ENCODE data around the gene CNOT1. TPM values are rescaled to one million over a fixed set of nuclear protein-coding genes. Genes with fewer than 3 reads are reported as not detected.

Gene CNOT1
- total RNA-seq, 4 donors from 2014 or later, result 54.7 to 119 (median 87.2) TPM

DNA sequence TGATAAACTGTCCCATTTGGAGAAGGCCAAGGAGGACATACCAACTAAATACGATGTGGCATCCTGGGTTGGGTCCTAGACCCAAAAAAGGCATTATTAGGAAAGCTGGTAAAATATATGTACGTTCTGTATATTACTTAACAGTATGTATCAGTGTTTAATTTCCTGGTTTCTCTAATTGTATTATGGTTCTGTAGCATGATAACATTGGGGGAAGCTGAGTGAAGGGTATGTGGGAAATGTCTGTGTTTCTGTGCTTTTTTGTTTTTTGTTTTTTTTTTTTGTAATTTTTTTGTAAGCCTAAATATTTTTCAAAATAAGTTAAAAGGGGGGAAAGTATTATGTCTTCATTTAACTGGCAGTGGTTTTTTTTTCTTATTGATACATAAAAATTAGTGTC, 151.2 kb downstream of the CNOT1 start:
- Histone ChIP-seq H3K27ac (no peak overlapping the region), H3K4me3 (no peak overlapping the region), H3K4me1 (no peaks in the 10 kb centered on the region), H3K9me3 (no peaks in the 10 kb centered on the region), H3K27me3 (no peaks in the 10 kb centered on the region), H3K36me3 (no peaks in the 10 kb centered on the region)
- in situ Hi-C loops (cut with MboI; ENCODE audit: low sequenced_read_pairs in 4 of 4), result no loop called here
- TF ChIP-seq POLR2A (IDR thresholded peaks at IDR 0.05), result no peak
- TF ChIP-seq, protein P1, sequence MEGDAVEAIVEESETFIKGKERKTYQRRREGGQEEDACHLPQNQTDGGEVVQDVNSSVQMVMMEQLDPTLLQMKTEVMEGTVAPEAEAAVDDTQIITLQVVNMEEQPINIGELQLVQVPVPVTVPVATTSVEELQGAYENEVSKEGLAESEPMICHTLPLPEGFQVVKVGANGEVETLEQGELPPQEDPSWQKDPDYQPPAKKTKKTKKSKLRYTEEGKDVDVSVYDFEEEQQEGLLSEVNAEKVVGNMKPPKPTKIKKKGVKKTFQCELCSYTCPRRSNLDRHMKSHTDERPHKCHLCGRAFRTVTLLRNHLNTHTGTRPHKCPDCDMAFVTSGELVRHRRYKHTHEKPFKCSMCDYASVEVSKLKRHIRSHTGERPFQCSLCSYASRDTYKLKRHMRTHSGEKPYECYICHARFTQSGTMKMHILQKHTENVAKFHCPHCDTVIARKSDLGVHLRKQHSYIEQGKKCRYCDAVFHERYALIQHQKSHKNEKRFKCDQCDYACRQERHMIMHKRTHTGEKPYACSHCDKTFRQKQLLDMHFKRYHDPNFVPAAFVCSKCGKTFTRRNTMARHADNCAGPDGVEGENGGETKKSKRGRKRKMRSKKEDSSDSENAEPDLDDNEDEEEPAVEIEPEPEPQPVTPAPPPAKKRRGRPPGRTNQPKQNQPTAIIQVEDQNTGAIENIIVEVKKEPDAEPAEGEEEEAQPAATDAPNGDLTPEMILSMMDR (IDR thresholded peaks at IDR 0.05 in 4 of 5, conservative IDR thresholded peaks at IDR 0.05 in 1 of 5), result no peak
- ATAC-seq, result no peak
- DNase-seq, result no peak
- intact Hi-C loops (cut with DNase I; ENCODE audit: low total_unique reads), result no loop called here

DNA sequence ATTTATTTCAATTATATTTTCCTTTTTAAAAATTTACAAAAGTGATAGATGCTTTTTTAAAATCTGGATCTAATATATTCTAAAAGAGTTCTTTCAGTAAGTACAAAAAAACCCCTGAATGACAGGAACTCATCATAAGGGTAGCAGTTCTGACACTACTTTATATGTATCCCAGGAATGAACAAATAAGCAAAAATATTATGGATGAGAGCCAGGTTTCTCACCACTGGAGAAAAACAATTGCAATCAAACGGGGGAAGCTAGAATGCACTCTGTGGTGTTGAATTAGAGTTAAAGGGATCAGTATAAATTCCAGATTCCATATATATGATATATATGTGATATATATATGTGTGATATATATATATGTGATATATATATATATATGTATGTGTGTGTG, 152.8 kb downstream of the CNOT1 start:
- H3K9me3 ChIP-seq, result no peaks in the 10 kb centered on the region
- no peak for ATAC-seq
- DNase-seq, result no peak
- H3K27me3 ChIP-seq, result no peaks in the 10 kb centered on the region
- H3K36me3 ChIP-seq, result no peaks in the 10 kb centered on the region
- H3K4me3 ChIP-seq, result no peak overlapping the region
- no peaks in the 10 kb centered on the region for H3K4me1 ChIP-seq
- intact Hi-C loops (cut with DNase I; ENCODE audit: low total_unique reads), result no loop called here
- peak overlapping the region in 1 of 4 donors; percentile 66 for H3K27ac ChIP-seq
- TF ChIP-seq POLR2A (IDR thresholded peaks at IDR 0.05), result no peak
- TF ChIP-seq, protein P1 (IDR thresholded peaks at IDR 0.05 in 4 of 5, conservative IDR thresholded peaks at IDR 0.05 in 1 of 5), result no peak
- in situ Hi-C loops (cut with MboI; ENCODE audit: low sequenced_read_pairs in 4 of 4), result no loop called here

DNA sequence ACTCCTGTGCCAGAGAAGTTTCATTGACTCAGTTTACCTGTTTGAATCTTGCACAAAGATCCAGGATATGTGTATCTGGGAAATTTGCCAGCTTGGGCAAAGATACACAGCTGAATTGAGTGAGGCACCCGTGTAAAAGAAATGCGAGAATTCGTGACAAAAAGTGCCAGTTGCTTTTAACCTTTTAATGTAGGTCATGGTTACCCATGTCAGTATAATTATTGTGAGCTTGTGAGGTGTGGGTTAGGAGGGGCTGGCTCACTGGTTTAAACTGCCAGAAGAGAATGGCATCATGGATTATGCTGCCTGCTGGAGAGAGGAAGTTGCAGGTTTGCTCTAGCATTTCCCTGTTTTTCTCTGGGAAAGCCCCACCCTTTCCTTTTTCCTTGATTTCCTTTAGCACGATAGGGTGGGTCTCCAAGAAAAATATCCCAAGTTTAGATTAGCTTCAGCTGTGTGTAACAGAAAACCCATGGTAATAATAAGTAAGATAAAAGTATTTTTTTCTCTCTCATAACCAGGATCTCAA, 154.5 kb downstream of the CNOT1 start:
- H3K27ac ChIP-seq, result peak overlapping the region in 3 of 4 donors; percentile 44 to 66 (median 54)
- H3K4me3 ChIP-seq, result no peak overlapping the region
- H3K36me3 ChIP-seq, result no peaks in the 10 kb centered on the region
- no peak for TF ChIP-seq POLR2A (IDR thresholded peaks at IDR 0.05)
- TF ChIP-seq, protein P1 (IDR thresholded peaks at IDR 0.05 in 4 of 5, conservative IDR thresholded peaks at IDR 0.05 in 1 of 5), result no peak
- no peaks in the 10 kb centered on the region for H3K4me1 ChIP-seq
- H3K27me3 ChIP-seq, result no peaks in the 10 kb centered on the region
- ATAC-seq (no peak), DNase-seq (no peak)
- intact Hi-C loops (cut with DNase I; ENCODE audit: low total_unique reads) (no loop called here), in situ Hi-C loops (cut with MboI; ENCODE audit: low sequenced_read_pairs in 4 of 4) (no loop called here)
- no peaks in the 10 kb centered on the region for H3K9me3 ChIP-seq

DNA sequence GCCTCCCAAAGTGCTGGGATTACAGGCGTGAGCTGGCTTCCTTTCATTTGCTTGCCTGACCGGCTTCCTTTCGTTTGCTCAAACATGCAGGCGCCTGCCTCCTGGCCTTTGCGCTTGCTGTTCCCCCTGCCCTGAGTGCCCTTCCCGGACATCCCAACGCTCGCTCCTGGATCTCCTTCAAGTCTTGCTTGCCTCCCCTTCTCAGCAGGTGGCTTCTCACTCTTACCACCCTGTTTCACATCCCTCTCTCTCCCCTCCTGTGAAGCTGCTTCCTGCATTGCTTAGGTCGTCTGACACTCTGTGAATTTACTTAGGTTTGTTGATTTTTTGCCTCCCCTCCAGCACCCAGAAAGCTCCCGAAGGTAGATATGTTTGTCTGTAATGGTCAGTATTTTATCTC, 155.3 kb downstream of the CNOT1 start:
- in situ Hi-C loops (cut with MboI; ENCODE audit: low sequenced_read_pairs in 4 of 4) (no loop called here), intact Hi-C loops (cut with DNase I; ENCODE audit: low total_unique reads) (no loop called here)
- Histone ChIP-seq H3K27ac (peak overlapping the region in 3 of 4 donors; percentile 44 to 54 (median 44)), H3K4me1 (no peaks in the 10 kb centered on the region), H3K36me3 (no peaks in the 10 kb centered on the region), H3K9me3 (no peaks in the 10 kb centered on the region), H3K27me3 (peaks cover 0 to 3% (median 0%) of the 10 kb centered on the region in 3 donors), H3K4me3 (no peak overlapping the region)
- no peak for DNase-seq
- no peak for TF ChIP-seq POLR2A (IDR thresholded peaks at IDR 0.05)
- TF ChIP-seq, protein P1 (IDR thresholded peaks at IDR 0.05 in 4 of 5, conservative IDR thresholded peaks at IDR 0.05 in 1 of 5), result no peak
- no peak for ATAC-seq

DNA sequence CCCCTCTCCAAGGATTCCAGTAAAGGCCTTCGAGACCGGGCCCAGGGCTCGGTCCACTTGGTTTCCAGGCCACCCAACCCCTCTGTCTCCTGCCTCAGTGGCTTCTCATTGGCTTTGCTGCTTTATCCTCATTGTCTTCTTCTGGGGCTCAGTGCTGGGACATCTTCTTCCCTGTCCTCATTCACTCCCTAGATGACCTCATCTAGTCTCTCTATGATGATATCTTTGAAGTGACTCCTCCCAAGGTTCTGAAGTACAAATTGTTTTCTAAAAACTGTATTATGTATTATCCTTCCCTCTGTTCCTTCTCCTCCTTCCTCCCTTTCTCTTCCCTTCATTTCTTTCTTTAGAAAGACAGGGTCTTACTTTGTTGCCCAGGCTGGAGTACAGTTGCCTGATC, 156.8 kb downstream of the CNOT1 start:
- intact Hi-C loops (cut with DNase I; ENCODE audit: low total_unique reads) (no loop called here), in situ Hi-C loops (cut with MboI; ENCODE audit: low sequenced_read_pairs in 4 of 4) (no loop called here)
- Histone ChIP-seq H3K4me3 (no peak overlapping the region), H3K27ac (peak overlapping the region in 3 of 4 donors; percentile 44 to 54 (median 44)), H3K36me3 (no peaks in the 10 kb centered on the region), H3K4me1 (no peaks in the 10 kb centered on the region), H3K9me3 (no peaks in the 10 kb centered on the region), H3K27me3 (peaks cover 0 to 8% (median 5%) of the 10 kb centered on the region in 3 donors)
- TF ChIP-seq POLR2A (IDR thresholded peaks at IDR 0.05), result no peak
- TF ChIP-seq, protein P1 (IDR thresholded peaks at IDR 0.05 in 4 of 5, conservative IDR thresholded peaks at IDR 0.05 in 1 of 5), result no peak
- ATAC-seq (no peak), DNase-seq (no peak)
